Neural progenitor cell (in vitro differentiated cells): ENCODE data around the gene UTP11. TPM values are rescaled to one million over a fixed set of nuclear protein-coding genes. Genes with fewer than 3 reads are reported as not detected.
A peak's percentile ranks its signal among the peaks of the same experiment; 100 is the strongest.

Experiments
- DNase-seq: peaks from one replicate; pipeline ENCODE4 v3.0.0-alpha.2; 2016; ENCODE audit warnings: low spot score
- H2AFZ ChIP-seq: fragments of 200-600 bp; sonication (generic); replicated peaks from 2 replicates; pipeline ENCODE4 v1.6.1; 2016; ENCODE audit warnings: antibody characterized with exemption
- H3F3A ChIP-seq: fragments of 200-600 bp; sonication (generic); 2 replicates; pipeline ENCODE4 v1.6.1; 2016; ENCODE audit warnings: antibody characterized with exemption, low read depth
- H3K27ac ChIP-seq: fragments of 200-600 bp; sonication (generic); 2 replicates; pipeline ENCODE4 v1.5.1; 2016; ENCODE audit warnings: mild to moderate bottlenecking
- H3K27me3 ChIP-seq: fragments of 200-600 bp; sonication (generic); 2 replicates; pipeline ENCODE4 v1.6.1; 2016; ENCODE audit warnings: mild to moderate bottlenecking, moderate library complexity
- H3K36me3 ChIP-seq: fragments of 200-600 bp; sonication (generic); 2 replicates; pipeline ENCODE4 v1.5.1; 2016
- H3K4me1 ChIP-seq: fragments of 200-600 bp; sonication (generic); 2 replicates; pipeline ENCODE4 v1.6.1; 2016; ENCODE audit warnings: mixed run types
- H3K4me2 ChIP-seq: fragments of 200-600 bp; sonication (generic); 2 replicates; pipeline ENCODE4 v1.6.1; 2016
- H3K4me3 ChIP-seq: fragments of 200-600 bp; sonication (generic); 2 replicates; pipeline ENCODE4 v1.5.1; 2016
- H3K79me2 ChIP-seq: fragments of 200-600 bp; sonication (generic); 2 replicates; pipeline ENCODE4 v1.6.1; 2016; ENCODE audit warnings: low read depth
- H3K9ac ChIP-seq: fragments of 200-600 bp; sonication (generic); 2 replicates; pipeline ENCODE4 v1.6.1; 2016
- H3K9me3 ChIP-seq: fragments of 200-600 bp; sonication (generic); 2 replicates; pipeline ENCODE4 v1.5.1; 2016; ENCODE audit warnings: low read depth
- H4K20me1 ChIP-seq: fragments of 200-600 bp; sonication (generic); 2 replicates; pipeline ENCODE4 v1.6.1; 2016; ENCODE audit warnings: low read depth
- H3K27ac Mint-ChIP-seq: 3 replicates; pipeline ENCODE4 v1.8.0; 2021; ENCODE audit warnings: mixed read lengths
- H3K27me3 Mint-ChIP-seq: 2 replicates; pipeline ENCODE4 v1.8.0; 2022; ENCODE audit warnings: low read depth, mild to moderate bottlenecking, inconsistent platforms, moderate library complexity, mixed read lengths; ENCODE audit not compliant: insufficient read depth
- H3K36me3 Mint-ChIP-seq: 3 replicates; pipeline ENCODE4 v1.8.0; 2021; ENCODE audit warnings: mixed read lengths
- H3K4me1 Mint-ChIP-seq: 3 replicates; pipeline ENCODE4 v1.8.0; 2021; ENCODE audit warnings: mixed read lengths
- H3K4me3 Mint-ChIP-seq: 3 replicates; pipeline ENCODE4 v1.8.0; 2021; ENCODE audit warnings: mild to moderate bottlenecking, moderate library complexity, mixed read lengths
- H3K9me3 Mint-ChIP-seq: 3 replicates; pipeline ENCODE4 v1.8.0; 2020; ENCODE audit warnings: mixed read lengths
- CTCF ChIP-seq: fragments of 200-600 bp; sonication (generic); IDR thresholded peaks from 2 replicates; pipeline ENCODE4 v1.5.1; 2017; ENCODE audit warnings: antibody characterized with exemption, mild to moderate bottlenecking
- EZH2 ChIP-seq: fragments of 200-600 bp; sonication (generic); IDR thresholded peaks from 2 replicates; pipeline ENCODE4 v1.6.1; 2017; ENCODE audit warnings: antibody characterized with exemption, mild to moderate bottlenecking, moderate library complexity
- EZH2phosphoT487 ChIP-seq: fragments of 200-600 bp; sonication (generic); IDR thresholded peaks from 2 replicates; pipeline ENCODE4 v1.6.1; 2017; ENCODE audit warnings: antibody characterized with exemption
- total RNA-seq: library from RNA; depleted of rRNA; stranded (reverse); fragments of >200 nt; gene quantifications from 2 replicates; pipeline ENCODE4 v1.2.3, GENCODE V29; 2015; ENCODE audit warnings: low replicate concordance

The UTP11 gene
- total RNA-seq, 1 donor from 2014 or later: 86.0 TPM

GRCh38 chr1:37987679-37988078 is 24.9 kb upstream of the UTP11 start:
- H3K27ac ChIP-seq: no peak overlapping the region
- TF ChIP-seq CTCF: no peak
- TF ChIP-seq EZH2: no peak
- no peak for TF ChIP-seq EZH2phosphoT487
- H4K20me1 ChIP-seq: peaks cover 10% of the 10 kb centered on the region
- no peak overlapping the region for H3K4me3 Mint-ChIP-seq
- no peak overlapping the region for H3K4me3 ChIP-seq
- no peaks in the 10 kb centered on the region for H3K27me3 ChIP-seq
- no peaks in the 10 kb centered on the region for H3K9me3 Mint-ChIP-seq
- no peak overlapping the region for H3K4me2 ChIP-seq
- H2AFZ ChIP-seq: no peak overlapping the region
- peaks cover 15% of the 10 kb centered on the region for H3K4me1 Mint-ChIP-seq
- H3F3A ChIP-seq: peaks cover 18% of the 10 kb centered on the region
- H3K36me3 ChIP-seq: peaks cover 7% of the 10 kb centered on the region
- no peak overlapping the region for H3K9ac ChIP-seq
- no peaks in the 10 kb centered on the region for H3K9me3 ChIP-seq
- peaks cover 5% of the 10 kb centered on the region for H3K27me3 Mint-ChIP-seq
- no peak overlapping the region for H3K27ac Mint-ChIP-seq
- H3K4me1 ChIP-seq: peaks cover 8% of the 10 kb centered on the region
- peaks cover 14% of the 10 kb centered on the region for H3K36me3 Mint-ChIP-seq
- DNase-seq: no peak
- H3K79me2 ChIP-seq: peaks cover 30% of the 10 kb centered on the region

GRCh38 chr1:37989361-37989930 is 23.1 kb upstream of the UTP11 start:
- Histone ChIP-seq H3K4me2 (peak overlapping the region; percentile 99), H3K4me1 (peaks cover 8% of the 10 kb centered on the region), H3K9ac (peak overlapping the region; percentile 78), H3K9me3 (no peaks in the 10 kb centered on the region), H3K27ac (peak overlapping the region; percentile 49), H3K27me3 (no peaks in the 10 kb centered on the region), H4K20me1 (peaks cover 10% of the 10 kb centered on the region), H3K4me3 (peak overlapping the region; percentile 98), H3K36me3 (peaks cover 6% of the 10 kb centered on the region), H2AFZ (peak overlapping the region; percentile 75), H3K79me2 (peaks cover 30% of the 10 kb centered on the region), H3F3A (peaks cover 18% of the 10 kb centered on the region)
- peak overlapping the region; percentile 98 for H3K27ac Mint-ChIP-seq
- H3K4me1 Mint-ChIP-seq: peaks cover 15% of the 10 kb centered on the region
- no peaks in the 10 kb centered on the region for H3K9me3 Mint-ChIP-seq
- DNase-seq: peak; percentile 75
- peak overlapping the region; percentile 96 for H3K4me3 Mint-ChIP-seq
- H3K27me3 Mint-ChIP-seq: peaks cover 5% of the 10 kb centered on the region
- peaks cover 12% of the 10 kb centered on the region for H3K36me3 Mint-ChIP-seq
- TF ChIP-seq CTCF (no peak), EZH2phosphoT487 (no peak), EZH2 (no peak)

- H3F3A ChIP-seq: peaks cover 10% of the 10 kb centered on the region
- H3K4me1 Mint-ChIP-seq: peaks cover 21% of the 10 kb centered on the region
- no peaks in the 10 kb centered on the region for H3K9me3 ChIP-seq
- no peak overlapping the region for H3K4me3 ChIP-seq
- H3K79me2 ChIP-seq: no peaks in the 10 kb centered on the region
- no peaks in the 10 kb centered on the region for H3K36me3 ChIP-seq
- no peaks in the 10 kb centered on the region for H3K9me3 Mint-ChIP-seq
- peaks cover 6% of the 10 kb centered on the region for H3K4me1 ChIP-seq
- no peak for TF ChIP-seq EZH2phosphoT487
- TF ChIP-seq CTCF: no peak
- TF ChIP-seq EZH2: no peak
- peaks cover 5% of the 10 kb centered on the region for H3K27me3 Mint-ChIP-seq
- no peaks in the 10 kb centered on the region for H4K20me1 ChIP-seq
- no peak overlapping the region for H2AFZ ChIP-seq
- peak overlapping the region; percentile 9 for H3K4me3 Mint-ChIP-seq
- DNase-seq: no peak
- H3K36me3 Mint-ChIP-seq: peaks cover 16% of the 10 kb centered on the region
- H3K27me3 ChIP-seq: no peaks in the 10 kb centered on the region
- H3K27ac ChIP-seq: no peak overlapping the region
- no peak overlapping the region for H3K9ac ChIP-seq
- peak overlapping the region; percentile 9 for H3K27ac Mint-ChIP-seq
- H3K4me2 ChIP-seq: no peak overlapping the region
These were observed 17.5 kb upstream of the UTP11 start for GRCh38 chr1:37994886-37995566.
